EL (cell line): Measurements from ENCODE around the gene MCM3.

Source experiments
- DNase-seq: peaks from one replicate; pipeline ENCODE4 v3.0.0-alpha.2; 2016

Gene MCM3

DNA sequence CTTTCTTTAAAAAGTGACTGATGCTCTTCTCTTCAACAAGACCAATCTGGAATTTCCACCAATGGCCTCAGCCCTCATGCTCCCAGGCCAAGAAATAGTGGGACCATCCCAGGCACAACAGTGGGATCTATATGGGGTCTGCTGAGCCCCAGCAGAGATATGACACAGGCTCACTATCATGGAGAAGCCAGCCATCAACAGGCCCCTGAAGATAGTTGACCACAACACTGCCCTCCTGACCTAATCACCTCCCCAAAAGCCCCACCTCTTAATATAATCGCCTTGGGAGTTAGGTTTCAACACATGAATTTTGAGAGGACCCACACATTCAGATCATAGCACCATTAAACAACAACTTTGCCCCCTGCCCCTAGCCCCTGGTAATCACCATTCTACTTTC, 16.8 kb upstream of the MCM3 start:
- no peak for DNase-seq

DNA sequence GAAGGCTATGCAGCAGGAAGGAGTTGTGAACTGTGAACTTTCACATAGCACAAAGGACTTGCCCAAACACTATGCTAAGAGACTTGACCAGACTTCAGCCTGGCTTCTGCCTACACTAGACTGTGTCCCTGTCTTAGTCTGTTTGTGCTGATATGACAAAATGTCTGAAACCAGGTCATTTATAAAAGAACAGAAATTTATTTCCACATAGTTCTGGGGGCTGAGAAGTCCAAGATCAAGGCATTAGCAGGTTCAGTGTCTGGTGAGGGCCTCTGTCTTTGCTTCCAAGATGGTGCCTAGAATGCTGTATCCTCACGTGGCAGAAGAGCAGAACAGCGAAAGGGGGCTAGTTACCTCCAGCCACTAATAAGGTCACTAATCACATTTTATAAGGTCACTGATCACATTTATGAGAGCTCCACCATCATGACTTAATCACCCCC, 16.0 kb upstream of the MCM3 start:
- no peak for DNase-seq

DNA sequence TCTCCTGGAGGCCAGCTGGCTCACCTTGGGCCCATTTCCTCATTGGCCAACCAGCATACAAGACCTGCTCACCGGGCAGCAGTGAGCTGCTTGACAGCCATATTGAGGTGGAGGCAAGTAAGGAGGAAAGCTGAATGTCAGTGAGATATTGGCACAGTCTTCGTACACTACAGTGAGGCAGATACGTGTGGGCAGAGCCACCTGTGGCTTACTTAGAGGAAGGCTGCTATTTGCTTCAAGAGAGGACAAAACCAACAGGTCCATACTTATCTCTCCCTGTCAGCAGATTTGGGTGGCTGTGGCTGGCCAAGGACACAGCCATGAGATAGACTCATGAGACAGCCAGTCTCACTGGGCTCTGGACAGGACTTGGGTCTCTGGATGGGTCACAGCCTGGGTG, 15.1 kb upstream of the MCM3 start:
- DNase-seq = no peak

DNA sequence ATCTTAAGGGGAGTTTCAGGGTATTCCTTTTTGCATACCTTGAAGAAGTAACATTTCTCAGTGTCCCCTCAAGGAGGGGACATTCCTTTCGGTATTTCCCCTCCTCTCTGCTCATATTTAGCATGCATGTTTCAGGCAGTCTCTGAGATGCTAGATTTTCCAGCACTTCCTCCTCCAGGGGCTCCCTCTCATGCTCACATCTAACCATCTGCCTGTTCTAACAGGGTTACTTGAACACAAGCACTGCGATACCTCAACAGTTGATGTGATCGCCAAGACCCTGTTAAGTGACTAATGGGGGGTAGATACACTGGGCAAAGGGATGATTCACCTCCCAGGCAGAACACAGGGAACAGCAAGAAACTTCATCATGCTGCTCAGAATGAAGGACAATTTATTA, 12.9 kb upstream of the MCM3 start:
- DNase-seq = no peak

DNA sequence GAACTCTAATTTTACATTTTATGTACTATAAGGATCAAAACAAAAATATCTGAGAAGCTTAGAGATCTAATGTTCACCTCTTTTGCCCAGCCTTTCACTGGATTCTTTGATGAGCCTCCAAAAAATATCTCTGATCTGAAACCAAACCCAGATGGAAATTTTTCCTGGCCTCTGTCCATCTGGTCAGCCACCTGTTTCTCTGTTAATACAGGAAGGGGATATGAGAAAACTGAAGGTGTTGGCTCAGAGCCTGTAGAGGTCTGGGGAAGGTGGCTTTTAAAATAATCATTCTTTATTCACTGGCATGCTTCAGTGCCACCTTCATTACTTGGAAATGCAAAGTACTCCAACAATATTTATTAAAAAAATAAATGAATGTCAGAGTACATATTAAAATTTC, 8.5 kb upstream of the MCM3 start:
- no peak for DNase-seq

DNA sequence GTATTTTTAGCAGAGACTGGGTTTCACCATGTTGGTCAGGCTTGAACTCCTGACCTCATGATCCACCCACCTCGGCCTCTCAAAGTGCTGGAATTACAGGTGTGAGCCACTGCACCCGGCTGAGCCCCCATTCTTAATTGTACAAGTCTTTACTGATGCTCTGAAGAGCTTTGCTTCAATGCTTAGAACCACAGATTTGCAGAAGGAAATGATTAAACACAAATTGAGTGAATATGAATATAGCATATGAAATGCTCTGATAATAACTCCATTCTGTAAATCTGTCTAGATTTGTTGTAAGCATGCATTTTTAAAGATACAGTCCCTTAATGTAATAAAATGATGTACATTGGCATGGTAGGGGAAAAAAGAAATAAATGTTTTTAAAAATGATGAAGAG, 4.3 kb upstream of the MCM3 start:
- no peak for DNase-seq

DNA sequence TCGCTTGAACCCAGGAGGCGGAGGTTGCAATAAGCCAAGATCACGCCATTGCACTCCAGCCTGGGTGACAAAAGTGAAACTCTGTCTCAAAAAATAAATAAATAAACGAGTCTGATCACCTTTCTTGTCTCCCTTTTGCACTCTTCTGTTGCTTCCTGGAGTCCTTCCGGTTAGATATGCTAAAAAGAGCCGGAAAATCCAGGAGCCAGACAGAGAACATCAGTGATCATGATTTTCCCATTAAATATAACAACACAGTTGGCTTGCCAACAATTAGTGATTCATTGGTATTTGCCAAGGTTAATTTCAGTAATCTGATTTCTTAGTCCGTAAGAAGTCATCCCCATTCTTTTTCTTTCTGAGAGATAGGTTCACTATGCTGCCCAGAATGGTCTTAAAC, 3.7 kb upstream of the MCM3 start:
- no peak for DNase-seq

DNA sequence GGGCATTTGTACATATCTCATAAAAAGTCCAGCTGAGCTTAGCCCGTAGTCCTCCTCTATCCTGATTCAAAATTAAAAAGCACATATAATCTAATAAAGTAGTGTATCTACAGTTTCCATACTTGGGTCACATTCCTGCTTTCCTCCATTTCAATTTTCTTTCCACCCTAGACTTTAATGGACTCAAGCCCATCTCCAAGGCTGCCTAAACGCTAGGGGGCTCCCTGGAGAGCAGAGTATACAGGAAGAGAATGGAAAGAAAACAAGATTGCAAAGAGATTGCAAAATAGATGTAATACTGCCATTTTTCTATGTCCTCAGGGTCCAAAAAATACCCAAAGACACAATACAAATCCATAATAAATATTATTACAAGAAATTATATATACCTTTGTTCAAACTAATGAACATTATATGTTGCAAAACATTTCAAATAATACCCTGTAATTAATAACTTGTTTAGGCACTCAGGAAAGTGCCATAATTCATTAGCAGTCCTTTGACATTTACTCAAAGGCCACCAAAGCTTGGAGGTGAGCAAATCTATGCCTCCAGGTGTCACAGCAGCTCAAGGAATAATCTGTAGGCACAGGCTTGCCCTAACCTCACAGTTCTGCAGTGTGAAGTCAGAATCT, 2.4 kb upstream of the MCM3 start:
- peak; percentile 79 for DNase-seq

DNA sequence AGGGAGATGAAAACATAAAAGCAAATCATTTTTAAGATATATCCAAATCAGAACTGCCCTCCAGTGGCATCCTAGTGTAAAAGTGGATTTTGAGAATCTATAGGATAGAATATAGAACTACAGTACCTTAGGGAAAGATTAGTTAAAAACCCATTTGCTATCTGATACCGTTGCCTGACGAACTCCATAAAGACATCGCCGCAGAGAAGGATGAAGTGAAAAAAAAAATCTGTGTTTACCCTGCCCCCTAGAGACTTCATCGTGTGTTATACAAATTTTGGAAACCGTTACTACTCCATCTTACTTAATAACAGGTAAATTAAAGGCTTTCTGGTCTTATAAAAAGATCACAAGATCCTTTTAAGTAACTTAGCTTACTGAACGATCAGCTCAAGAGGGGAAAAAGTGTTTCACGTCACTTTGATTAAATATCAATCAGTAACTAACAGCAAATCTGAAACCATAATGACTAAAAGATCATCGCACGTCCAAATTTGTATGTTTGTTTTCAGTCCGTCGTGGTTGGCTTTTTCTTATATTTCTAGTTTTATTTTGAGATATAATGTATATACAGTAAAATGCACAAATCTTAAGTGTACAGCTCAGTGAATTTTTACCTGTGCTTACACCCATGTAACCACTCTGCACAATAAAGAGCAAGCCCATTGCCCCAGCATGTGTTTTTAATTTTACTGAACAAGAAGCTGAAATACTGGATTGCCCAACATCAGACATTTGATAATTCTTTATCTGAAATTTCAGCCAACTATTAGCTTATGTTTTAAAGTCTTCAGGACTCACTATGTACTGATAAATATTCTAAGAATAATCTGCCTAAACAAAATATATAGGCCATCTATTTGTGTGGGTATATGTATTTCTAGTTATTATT, 881 bp upstream of the MCM3 start:
- peak; percentile 47 for DNase-seq

DNA sequence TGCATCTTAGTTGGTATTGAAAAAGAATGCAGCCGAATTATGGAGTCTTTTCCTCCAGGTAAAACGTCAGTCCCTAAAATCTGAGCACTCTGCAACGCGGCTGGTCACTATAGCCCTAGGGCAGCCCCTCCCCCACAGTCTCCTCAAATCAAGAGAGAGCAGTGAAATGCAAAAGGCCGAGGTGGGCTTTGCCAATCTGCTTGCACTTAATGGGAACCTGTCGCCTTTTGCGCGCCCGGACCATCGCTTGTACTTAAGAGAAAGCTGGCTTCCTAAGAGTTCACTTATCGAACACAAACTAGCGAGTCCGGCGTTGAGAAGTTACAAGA, 447 bp downstream of the MCM3 start:
- peak; percentile 48 for DNase-seq

DNA sequence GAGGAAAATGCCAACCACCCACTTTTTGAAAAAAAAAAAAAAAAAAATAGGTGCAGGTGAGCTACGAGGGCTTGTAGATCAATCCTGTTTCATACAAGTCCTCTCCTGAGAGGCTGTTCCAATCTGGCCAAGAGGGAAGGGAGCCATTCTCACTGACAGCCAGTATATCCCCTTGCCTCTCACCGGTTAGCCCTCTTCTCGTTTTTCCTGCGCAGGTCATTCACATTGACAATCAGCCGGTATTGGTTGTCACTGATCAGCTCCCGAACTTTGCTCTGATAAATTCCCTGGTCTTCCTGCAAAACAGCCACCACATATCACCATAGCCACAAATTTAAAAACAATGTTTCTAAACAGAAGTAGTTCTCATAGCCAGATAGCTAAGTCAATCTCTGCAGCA, 1.4 kb downstream of the MCM3 start:
- no peak for DNase-seq

DNA sequence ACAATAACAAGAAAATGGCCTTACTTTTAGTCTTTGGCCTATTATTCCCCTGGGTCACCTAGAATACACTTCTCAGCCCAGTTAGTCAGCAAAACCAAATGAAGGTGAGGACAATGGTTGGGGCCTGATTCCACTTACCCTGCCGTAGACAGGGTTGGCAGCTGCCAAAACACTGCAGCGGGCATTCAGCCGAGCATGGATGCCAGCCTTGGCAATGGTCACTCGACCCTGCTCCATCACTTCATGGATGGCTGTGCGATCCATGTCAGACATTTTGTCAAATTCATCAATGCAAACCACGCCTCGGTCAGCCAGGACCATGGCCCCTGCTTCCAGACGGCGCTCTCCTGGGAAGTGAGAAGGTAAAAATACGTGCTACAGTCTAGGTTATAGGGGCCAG, 8.4 kb downstream of the MCM3 start:
- DNase-seq = no peak

DNA sequence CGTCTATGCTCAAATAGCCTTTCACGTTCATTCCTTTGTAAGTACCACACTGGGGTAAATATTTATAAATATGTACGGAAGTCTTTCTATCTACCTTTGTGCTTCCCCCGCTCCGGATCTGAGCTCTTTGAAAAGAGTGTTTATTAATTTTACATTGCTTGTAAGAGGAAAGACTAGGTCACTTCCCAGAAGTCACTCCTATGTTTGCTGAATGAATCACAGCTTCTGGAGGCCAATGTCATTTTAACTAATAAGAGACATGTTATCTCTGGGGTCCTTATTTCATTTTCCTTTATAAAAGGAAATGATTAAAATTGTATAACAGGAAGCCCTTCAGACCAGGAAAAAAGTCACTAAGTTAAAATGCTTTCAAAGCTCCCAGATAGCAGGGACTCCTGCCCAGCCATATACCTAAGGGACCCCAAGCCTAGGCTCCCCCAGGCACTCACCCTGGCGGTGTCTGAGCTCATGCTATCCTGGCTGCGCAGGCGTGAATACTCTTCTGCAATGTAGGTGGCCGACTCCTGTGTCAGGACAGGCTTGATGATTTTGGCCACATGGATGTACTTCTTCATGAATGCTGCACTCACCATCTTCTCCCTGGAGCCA, 12.6 kb downstream of the MCM3 start:
- no peak for DNase-seq

DNA sequence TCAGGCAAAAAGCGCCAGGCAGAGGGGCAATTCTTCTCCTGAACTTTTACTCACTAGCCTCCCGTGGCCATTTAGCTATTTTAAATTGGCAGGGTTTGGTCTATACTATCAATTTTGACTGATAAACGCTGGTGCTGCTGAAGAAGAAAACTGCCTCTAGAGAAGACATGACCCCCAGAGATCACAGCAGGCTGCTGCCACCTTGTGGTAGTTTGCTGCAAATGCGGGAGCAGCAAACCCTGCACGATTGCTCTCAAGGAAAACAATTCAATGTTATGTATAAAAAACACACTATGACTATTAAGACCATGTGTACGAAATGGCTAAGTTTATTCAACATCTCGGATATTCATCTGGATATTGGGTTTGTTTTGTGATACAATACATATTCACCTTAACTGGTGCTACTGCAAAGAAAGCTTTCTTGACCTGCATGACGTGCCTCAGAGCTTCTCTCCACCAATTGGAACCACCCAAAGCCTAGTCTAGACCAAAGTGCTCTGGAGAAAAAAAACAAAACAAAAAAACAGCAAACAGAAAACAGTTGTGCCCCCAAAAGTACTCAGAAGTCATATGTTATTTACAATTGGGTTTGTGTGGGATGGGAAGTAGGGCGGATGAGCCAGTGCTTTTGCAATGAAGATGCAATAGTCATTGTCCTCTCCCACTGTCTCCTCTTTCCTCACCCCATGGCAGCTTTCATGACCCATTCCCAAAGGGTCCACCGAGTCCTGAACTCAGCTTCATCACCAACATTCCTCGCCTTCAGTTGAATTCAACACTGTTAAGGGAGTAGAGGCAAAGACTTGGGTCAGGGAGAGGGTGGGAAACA, 20.6 kb downstream of the MCM3 start:
- peak; percentile 67 for DNase-seq

DNA sequence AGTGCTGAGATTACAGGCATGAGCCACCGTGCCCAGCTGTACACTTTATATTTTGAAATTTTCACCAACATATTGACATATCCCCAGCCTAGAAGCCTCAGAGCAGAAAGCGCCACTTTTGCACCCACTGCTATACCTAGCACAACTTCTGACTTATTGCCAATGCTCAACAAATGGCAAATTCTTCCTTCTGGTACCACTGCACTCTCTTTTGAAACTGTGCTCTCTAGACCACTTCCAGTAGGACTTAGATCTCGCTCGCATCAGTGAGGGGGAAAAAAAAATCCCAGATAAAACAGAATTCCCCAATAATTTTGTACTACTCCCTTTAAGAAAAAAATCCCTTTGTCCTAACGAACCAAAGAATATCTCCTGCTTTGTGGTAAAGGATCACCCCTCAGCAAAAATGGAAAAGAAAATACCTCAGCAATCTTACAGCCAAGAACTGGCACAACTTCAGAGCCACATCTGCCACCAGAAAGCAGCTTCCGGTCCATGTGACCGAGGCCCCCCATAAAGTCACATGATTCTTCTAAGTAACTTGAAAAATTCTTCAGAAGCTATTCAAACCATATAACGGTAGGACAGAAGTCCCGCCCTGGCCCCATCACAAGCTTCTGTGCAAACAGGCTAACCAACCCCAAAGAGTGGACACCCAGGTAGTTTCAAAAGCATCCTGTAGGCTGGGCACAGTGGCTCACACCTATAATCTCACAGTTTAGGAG, 21.8 kb downstream of the MCM3 start:
- no peak for DNase-seq

DNA sequence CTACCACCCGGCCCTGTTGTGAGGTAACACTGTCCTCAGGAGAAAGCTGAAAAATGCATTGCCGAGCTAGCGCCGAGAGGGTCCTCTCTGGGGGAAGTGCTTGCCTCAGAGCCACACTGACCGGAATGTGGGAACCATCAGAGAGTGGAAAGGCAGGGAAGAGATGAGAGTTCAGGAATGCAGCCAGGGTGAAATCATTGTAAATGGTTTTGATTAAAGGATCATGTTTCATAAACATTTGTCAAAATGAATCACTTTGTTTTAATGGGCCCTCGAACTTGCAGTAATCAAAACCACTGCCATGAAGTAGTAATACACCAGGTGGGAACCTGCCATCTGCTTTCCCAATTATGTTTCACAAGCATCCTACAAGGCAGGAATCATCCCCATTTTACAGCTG, 23.3 kb downstream of the MCM3 start:
- peak; percentile 82 for DNase-seq

DNA sequence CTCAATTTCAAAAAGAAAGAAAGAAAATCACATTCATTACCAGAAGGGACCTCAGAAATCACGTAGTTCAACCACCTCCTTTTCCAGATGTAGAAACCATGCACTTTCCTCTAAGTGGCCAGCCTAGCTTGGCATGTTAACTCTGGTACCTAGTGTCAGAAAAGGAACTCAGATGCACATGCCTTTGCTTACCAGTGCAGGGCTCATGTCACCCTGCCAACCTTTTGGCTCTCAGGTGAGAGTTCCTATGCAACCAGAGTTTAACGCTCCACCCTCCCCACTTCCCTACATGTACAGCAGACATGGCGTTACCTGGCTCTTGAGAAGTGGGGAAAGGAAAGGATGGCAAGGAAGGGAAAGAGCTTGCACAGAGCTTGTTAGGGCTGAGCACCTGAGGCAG, 23.9 kb downstream of the MCM3 start:
- no peak for DNase-seq

DNA sequence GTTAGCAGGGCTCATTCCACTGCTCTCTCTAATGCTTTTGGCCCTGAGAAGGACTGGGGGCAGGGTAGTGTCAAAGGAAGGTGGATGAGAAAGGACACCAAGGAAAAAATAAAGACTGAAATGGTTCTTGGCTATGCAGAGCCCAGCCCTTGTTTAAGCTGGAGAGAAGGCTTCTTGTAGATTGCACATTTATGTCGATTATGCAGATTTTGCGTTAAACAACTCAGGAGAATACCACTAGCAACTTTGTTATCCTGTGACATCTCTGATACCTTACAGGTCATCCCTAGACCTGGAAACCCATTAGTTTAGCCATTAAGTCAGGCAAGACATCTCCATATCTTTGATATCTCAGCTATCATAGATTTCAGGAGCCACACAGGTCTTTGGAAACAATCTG, 29.1 kb downstream of the MCM3 start:
- no peak for DNase-seq

DNA sequence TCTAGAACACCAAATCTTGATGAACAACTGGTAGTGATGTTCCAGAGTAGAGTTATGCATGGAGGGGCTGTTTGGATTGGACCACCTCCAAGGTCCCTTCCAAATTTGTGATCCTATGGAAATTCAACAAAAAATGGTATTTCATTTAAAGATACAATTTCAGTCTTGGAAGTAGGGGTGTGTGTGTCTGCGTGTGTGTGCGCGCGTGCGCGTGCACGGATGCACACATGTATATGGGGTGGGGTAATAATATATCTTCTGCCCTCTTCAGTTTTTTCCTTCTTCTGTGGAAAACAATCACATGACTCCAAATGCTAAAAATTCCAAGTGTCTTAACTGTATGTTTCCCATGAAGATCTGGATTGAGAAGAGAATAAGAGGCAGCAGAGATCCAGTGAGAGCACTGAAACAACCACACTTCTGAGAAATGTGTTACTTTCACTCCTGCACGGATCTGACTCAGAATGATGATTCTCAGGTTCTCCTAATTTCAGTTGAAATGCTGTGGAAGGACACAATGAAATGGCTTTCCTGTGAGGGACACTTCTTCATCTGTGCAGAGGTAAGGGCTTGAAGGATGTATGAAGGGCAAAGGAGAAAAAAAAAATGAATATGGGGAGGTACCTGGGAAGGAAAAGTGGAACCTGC, 29.7 kb downstream of the MCM3 start:
- DNase-seq = no peak

DNA sequence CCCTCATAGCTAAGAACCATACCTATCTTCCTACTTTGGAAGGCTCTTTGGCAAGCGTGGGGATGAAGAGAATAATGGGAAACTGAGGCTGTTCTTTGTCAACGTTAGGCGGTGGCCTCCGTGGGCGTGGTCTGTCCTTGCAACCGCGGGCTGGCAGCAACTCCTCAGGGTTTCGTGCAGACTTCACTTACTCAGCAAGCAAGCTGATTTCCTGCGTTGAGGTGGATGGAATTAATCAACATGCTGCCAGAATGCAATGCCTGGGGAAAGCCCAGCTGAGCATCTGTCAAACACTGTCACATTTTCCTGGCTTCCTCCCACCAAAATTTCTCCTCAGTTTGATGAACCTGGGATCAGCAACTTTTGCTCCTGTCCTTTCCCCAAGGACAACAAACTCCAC, 31.0 kb downstream of the MCM3 start:
- no peak for DNase-seq

DNA sequence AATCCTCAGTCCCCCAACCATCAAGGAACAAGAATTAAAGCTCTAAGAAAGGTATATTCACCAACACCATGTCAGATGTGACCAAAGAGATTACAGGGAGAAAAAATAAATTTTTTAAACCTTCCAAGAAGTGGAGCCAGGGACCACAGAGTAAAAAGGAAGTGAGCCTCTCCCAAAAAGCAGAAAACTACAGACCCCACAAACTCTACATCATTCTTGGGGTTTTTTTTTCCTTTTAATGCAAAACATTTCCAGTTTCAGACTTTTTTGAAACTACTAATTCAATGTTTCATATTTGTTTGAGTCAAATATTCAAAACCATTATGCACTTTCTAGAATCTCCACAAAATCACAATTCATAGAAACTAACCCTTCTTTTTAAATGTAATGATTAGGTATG, 33.4 kb downstream of the MCM3 start:
- no peak for DNase-seq

DNA sequence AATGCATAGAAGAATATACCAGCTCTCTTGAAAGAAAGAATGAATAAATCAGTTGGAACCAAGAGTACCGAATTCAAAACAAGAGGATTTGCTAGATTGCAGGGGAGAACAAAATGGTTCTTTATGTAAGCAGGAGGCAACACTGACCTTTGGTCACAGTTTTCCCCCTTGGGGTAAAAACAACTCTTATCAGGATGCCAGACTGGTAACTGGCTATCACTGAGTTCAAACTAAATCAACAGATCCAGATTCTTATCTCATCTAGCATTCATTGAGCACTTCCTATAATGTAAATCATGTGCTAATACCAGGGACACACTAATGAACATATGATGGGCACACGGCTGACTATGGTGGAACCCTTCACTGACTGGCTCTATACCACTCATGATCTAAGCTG, 35.5 kb downstream of the MCM3 start:
- DNase-seq = no peak
